HG03439 (cell line): ENCODE results near the gene RNU1-4.
A peak's percentile ranks its signal among the peaks of the same experiment; 100 is the strongest.
"Not testable (repeated sequence)": the region's sequence is repeated elsewhere in the genome, so short reads cannot be mapped to it uniquely, and the experiment has no call there.

Experiments used
- ATAC-seq: cut with Tn5 transposase; IDR thresholded peaks from one replicate; pipeline ENCODE4 v1.9.1; 2021; ENCODE audit warnings: mild to moderate bottlenecking, moderate library complexity; ENCODE audit not compliant: unreplicated experiment

Gene RNU1-4

DNA sequence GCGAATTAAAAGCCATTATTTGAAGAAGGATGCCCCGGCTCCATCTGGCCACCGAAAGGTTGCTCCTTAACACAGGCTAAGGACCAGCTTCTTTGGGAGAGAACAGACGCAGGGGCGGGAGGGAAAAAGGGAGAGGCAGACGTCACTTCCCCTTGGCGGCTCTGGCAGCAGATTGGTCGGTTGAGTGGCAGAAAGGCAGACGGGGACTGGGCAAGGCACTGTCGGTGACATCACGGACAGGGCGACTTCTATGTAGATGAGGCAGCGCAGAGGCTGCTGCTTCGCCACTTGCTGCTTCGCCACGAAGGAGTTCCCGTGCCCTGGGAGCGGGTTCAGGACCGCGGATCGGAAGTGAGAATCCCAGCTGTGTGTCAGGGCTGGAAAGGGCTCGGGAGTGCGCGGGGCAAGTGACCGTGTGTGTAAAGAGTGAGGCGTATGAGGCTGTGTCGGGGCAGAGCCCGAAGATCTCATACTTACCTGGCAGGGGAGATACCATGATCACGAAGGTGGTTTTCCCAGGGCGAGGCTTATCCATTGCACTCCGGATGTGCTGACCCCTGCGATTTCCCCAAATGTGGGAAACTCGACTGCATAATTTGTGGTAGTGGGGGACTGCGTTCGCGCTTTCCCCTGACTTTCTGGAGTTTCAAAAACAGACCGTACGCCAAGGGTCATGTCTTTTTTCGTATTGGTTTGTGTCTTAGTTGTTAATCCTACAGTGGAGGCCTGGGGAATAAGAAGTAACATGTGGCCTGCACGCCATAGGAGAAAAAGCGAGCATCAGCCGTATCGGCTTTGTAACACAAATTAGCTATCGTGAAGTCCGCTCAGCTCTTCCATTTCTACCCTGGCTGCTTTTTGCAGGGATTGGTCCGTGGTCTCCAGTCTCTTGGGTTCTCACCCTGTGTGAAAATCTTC is at the start of gene RNU1-4:
Gene RNU1-4 (plus strand): TSS at position 470 of the 918 bp plus-strand sequence.
- peak; percentile 95 for ATAC-seq

DNA sequence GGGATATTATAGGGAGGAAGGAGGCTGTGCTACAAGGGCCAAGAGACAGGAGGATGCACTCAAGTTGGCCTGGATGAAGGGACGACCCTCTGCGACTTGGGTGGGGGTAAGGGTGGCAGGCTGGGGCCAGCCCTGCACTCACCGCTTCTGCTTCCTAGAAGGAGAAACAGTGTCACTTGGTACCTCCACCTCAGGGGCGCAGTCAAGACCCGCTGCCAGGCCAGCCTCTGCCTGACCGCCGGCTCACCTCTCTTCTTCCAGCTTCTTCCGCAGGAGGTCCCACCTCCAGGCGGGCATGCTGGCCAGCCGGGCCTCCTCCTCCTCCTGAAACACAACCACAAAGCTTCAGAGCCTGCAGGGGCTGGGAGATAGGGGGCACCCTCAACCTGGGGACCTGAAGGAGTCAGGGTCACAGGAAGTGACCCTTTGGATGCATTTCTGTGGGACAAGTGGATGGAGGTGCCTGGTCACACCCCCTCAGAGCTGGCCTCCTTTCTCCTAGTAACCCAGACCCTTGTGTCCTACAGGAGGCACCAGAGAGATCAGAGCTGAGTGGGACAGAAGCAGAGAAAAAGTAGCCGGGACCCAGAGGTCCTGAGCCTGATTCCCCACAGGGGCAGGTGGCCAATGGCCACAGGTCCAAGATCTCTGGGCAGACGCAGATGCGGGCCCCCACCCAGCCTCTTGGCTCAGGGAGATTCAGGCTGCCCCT is 49.2 kb upstream of the RNU1-4 start:
- ATAC-seq, result not testable (repeated sequence)

DNA sequence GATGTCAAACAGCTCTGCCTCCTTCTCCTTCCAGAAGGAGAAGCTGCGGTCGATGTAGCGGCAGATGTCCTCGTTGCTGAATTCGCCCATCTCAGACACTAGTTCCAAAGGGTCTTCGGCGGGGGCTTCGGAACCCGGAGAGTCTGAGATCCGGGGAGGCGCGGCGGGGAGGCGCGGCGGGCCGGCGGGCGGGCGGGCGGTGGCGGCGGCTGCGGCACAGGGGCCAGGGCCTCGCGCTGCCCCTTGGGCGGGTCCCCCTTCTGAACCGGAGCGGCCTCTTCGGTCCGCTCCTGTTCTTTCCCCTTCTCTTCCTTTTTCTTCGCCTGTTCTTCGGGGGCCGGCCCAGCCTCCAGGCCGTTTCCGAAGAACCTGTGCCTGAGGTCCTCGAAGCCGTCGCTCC is 48.0 kb upstream of the RNU1-4 start:
- not testable (repeated sequence) for ATAC-seq

DNA sequence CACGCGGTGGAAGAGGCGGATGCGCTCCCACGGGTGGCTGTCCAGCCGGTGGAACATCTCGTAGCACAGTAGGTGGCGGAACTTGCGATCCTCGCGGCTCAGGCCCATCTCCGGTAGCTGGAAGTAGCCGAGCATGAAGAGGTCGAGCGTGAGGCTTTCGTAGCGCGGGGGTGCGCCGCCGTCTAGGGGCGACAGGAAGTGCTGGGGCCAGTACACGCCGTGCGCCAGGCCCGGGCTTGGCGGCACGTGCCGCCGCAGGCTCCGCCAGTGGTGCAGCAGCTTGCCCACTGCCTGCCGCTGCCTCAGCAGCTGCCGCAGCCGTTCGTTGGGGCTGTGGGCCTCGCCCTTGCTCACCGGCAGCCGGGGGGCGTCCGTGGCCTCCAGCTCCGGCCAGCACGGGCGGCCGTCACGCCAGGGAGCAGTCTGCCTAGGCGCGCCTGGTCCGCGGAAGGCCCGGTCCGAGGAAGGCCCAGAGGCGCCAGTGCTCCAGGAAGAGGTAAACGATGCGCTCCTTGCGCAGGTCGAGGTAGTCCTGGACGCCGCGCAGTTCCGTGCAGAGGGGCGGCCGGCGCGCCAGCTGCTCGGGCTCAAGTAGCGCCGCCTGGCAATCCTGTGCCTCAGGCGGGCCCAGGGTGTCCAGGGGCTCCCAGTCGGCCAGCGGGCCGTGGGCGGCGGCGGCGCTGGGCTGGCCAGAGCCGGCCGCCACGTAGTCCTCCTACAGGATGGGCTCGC is 47.4 kb upstream of the RNU1-4 start:
- not testable (repeated sequence) for ATAC-seq

DNA sequence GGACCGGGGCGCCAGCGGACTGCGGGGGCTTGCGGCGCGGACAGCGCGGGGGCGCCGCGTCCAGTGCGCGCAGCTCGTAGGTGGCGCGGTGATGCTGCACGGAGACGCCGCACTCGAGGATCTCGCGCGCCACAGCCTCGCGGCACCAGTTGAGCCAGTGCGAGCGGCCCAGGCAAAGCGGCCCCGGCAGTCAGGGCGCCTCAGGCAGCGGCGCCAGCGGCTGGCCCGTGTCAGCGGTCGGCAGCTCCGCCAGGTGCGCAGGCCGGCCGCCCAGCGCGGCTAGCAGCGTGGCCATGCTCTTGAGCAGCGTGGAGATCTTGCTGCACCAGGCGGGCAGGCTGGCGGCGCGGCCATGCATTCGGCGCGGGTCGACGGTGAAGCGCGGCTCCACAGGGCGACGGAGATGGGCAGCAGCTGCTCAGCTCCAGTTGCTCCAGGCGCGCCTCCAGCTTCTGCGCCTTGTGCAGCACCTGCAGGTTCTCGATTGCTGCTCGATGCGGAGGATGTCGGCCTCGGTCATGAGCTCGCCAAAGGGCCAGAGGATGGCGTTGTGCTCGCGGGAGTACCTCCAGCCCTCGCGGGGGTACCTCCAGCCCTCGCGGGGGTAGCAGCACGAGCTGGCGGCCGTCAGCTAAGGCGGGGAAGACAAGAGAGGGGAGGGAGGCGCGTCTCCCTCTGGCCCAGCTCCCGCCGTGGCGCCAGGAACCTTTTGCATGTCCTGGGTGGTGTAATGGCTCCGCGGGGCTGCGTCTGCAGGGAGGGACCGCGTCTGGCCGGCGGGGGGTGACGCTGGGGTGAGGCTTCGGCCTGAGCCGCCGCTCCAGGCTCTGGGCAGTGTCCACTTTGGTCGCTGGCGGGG is 46.6 kb upstream of the RNU1-4 start:
- ATAC-seq, result not testable (repeated sequence)

DNA sequence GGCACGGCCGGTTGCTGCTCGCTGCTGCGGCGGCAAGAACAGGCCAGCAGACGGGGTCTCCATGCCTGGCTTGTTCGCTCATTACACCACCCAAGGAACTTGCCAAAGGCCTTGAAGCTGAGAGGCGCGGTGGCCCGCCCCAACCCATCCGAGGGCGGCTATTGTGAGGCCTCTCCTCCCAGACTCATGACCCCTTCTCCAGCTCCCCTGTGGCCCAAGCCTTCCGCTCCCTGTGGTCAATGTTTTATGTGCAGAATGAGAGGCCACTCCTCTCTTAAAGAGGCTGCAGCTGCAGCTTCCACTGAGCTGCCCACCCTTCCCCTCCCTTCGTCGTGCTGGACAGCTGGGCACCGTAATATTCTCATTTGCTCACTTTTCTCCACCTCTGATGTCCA is 46.0 kb upstream of the RNU1-4 start:
- ATAC-seq, result not testable (repeated sequence)

DNA sequence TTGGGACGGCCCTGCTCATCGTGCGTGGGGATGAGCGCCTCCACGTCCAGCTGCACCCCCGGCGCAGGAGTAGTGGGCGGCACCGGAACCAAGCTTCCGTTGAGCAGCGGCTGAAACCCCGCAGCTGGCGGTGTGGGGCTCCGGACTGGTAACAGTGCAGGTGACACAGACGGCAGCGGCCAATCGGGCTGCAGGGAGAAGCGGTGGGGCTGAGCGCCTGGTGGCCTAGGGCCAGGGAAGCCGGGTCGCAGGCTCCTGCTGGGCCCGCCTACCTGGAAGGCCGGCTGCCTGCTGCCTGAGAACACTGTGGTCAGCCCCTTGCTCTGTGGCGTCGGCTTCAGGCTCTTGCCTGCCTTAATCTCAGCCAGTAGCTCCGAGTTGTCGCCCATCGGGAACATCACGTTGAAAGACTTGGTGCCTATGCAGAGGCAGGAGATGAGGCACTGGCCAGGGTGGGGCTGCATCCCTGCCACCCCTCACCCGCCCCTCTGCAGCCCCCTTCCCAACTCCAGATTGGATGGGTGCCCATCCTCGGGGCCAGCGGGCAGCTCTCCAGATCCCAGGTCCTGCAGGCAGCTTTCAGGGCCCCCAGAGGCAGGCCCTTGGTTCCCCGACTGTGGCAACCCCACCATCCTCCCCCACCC is 43.7 kb upstream of the RNU1-4 start:
- not testable (repeated sequence) for ATAC-seq

DNA sequence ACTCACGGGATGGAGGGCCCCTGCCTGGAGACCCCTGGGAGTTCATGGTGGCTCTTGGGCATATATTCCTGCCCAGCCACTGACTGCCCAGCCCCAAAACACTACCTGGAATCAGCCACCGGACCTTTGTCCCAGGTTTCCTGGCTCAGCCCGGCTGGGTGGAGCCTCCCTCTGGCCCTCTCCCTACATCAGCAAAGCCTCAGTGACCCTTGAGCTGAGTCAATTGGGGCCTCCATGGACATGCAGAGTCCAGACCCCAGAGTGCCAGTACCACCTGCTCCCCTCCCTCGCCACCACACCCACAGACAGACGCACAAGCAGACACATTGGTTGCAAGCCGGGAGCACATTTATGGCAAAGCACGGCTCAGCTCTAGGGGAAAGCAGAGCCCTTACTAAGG is 43.2 kb upstream of the RNU1-4 start:
- ATAC-seq, result not testable (repeated sequence)

DNA sequence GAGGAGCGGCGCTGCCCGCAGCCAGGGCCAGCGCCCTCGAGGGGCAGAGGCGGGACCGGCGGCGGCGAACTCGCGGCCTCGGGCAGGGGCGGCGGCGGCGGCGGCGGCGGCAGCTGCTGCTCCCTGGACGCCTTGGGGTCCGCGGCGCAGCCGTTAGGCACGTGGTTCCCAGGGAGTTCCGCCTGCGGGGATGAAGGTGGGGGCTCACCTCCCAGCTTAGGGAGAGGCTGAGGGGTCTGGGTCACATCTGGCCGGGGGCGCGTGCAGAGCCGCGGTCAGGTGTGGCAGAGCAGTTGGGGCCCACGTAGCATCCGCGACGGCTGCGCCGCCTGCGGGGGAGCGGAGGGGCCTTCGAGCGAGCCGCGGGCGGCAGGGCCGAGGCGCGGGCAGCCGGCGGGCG is 40.9 kb upstream of the RNU1-4 start:
- ATAC-seq, result not testable (repeated sequence)

DNA sequence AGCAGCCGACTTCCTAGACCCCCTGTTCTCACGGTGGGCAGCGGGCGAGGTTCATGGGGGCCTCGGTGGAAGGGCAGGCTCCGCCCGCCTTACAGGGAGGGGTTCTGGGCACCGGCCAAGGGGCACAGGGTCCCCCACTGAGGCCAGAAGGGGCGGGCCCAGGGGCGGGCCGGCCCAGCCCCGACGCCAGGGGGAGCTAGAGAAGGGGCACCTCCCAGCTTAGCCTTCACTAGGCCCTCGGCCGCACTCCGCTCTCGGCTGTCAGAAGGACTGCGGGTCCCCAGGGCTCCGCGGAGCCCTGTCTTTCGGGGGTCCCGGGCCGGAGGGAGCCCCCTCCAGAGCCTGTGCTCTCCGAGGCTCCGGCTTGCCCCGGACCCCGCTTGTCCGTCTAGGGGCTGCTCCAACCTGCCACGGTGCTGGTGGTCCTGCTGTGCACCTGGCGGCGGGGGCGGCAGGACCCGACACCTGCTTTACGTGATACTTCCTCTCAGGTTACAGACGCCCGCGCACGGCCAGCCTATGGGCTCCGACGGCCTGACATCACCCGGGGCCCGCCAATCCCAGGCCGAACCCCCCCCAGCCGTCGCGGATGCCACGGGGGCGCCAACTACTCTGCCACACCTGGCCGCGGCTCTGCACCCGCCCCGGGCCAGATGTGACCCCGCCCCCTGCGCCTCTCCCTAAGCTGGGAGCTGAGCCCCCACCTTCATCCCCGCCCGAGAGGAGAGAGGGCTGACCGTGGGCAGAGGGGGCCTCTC is 40.0 kb upstream of the RNU1-4 start:
- ATAC-seq, result not testable (repeated sequence)

DNA sequence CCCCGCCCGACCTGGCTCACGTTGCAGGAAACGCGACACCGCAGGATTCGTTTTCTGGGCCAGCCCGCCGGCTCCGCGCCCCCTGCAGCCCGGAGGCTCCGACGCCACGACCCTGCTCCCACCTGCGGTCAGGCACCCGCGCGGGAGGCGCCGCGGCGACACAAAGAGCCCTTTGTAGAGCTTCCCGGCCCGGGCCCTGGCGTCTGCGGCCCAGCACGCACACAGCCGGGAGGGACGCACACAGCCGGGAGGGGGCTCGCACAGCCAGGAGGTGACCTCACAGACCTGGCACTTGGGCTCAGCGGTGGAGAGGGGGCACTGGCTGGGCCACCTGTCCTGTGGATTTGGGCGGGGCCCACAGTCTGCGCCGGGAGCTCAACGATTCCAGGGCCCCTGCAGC is 39.1 kb upstream of the RNU1-4 start:
- ATAC-seq, result not testable (repeated sequence)

DNA sequence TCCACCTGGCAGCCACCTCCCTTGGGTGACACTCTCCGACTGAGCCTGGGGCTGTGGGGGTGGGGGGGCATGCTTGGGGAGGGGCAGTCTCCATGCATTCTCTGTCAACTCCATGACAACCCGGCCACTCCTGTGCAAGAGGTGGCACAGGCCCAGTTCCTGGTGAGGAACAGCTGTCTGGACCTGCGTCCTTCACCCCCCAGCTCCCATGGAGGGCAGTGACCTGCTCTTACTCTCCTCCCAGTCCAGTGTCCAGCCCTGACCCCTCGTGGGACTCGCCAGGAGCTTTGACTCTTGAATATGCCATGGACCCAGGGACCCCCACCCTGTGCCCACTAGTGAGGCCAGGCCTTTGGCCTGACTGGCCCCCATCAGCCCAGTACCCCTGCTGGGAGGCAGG is 38.0 kb upstream of the RNU1-4 start:
- not testable (repeated sequence) for ATAC-seq

DNA sequence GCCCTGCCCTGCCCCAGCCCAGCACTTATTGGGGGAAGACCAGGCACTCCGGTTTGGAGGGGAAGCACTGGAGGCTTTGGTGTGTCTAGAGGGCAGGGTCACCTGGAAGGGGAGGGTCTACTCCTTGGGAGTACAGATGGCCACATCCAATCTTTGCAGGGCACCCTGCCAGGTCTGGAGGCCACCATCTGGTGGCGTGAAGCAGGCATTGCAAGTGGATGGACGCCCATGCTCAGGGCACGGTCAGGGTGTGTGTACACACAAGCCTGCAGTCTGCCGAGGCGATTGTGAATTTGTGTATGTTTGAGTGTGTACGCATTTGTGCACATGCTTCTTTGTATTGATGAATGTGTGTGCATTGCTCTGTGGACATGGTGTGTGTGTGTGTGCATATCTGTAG is 37.2 kb upstream of the RNU1-4 start:
- ATAC-seq, result not testable (repeated sequence)

DNA sequence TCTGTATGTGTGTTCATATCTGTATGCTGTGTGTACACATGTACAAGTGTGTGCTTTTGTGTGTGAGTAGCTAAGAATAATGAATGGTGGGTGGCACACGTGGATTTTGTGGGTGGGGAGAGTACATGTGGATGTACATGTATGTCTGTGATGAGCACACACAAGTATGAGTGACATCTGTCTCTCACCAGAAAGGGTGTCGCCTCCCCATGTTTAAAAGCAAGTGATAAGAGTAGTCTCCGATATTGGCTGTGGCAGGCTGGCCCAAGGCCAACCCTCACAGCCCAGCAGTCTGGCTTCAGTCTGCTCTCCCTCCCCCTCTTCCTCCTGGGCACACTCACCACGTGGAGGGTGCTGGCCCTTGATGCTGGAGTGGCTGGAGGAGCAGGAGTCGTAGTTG is 36.7 kb upstream of the RNU1-4 start:
- ATAC-seq, result not testable (repeated sequence)

DNA sequence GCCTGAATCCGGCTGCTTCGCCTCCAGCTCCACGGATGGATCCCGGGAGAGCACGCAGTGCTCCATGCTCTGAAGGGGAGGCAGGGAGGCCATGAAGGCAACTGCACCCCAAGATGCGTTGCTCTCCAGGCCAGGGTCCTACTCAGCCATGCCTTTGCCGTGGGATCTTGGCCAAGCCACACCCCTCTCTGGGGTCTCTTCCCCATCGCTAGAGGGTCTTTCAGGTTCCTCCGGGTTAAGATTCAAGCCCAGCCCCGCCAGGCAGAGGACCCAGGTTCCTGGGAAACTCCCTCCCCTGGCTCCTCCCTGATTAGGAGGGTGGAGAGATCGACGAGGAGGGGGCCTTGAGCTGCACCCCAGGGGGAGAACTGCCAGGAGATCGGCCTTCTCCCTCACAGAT is 36.2 kb upstream of the RNU1-4 start:
- ATAC-seq, result not testable (repeated sequence)

DNA sequence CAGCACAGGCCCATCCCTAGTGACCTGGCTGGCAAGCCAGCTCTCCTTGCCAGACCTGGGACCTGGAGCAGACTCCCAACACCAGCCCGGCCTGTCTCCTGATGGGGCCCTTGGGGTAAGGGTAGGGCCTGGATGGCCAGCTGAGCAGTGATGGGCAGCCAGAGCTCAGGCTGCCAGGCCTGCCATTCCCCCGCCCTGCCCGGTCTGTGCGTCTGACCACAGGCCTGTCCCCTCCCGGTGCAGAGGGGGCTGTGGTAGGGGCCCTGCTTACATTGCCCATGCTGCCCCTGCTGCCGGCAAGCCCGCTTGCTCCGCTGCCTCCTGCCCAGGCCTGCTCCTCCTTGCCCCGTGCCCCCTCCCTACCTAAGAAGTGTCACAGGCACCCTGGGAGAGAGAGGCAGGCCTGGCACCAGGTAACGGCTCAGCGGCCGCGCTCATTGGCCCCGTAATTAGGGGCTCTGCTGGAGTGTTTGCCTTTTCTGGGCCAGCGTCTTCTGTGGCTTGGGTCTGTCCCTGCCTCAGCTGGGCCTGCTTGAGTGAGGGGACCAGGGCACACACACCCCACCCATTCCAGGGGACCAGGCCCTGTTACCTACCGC is 35.7 kb upstream of the RNU1-4 start:
- ATAC-seq, result not testable (repeated sequence)

DNA sequence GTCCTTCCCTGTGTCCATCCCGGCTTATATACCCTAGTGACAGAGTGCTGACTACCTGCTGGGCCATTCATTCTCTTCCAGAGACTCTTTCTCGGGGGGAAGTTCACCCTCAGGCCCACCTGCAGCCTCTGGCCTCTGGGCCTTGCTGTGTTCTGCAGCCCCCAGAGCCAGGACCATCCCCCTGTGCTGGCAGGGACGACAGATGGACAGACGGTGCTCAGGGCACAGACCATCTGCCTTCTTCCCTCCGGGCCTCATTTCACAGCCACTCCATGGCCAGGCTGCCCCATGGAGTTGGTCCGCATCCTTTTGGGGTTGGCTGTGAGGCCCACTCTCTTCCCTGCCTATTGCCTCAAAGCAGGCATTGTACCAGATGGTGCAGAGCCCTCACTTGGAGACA is 34.0 kb upstream of the RNU1-4 start:
- ATAC-seq, result not testable (repeated sequence)
